Upper lobe of left lung (tissue), 6 donors: ENCODE results near the gene VIPR1. TPM values are rescaled to one million over a fixed set of nuclear protein-coding genes. Genes with fewer than 3 reads are reported as not detected.

Experiments used
- ATAC-seq, 2 donors: fragments of 200-7000 bp; cut with Tn5 transposase; one replicate each; pipeline ENCODE4 v1.9.1; 2022; ENCODE audit warnings: mild to moderate bottlenecking in 2 of 2, moderate library complexity in 2 of 2; ENCODE audit not compliant: low FRiP score in 2 of 2
- DNase-seq, 2 donors: peaks; one replicate each; pipeline ENCODE4 v3.0.0-alpha.2; 2019 to 2020
- H3K27ac ChIP-seq, 4 donors: fragments of 200-600 bp; sonication (generic); one replicate each; pipeline ENCODE4 v1.5.1; 2016 to 2019
- H3K27me3 ChIP-seq, 4 donors: fragments of 200-600 bp; sonication (generic); one replicate each; pipeline ENCODE4 v1.5.1; 2017 to 2019
- H3K36me3 ChIP-seq, 4 donors: fragments of 200-600 bp; sonication (generic); one replicate each; pipeline ENCODE4 v1.5.1; 2016 to 2019
- H3K4me1 ChIP-seq, 4 donors: fragments of 200-600 bp; sonication (generic); one replicate each; pipeline ENCODE4 v1.5.1; 2018 to 2019
- H3K4me3 ChIP-seq, 4 donors: fragments of 200-600 bp; sonication (generic); one replicate each; pipeline ENCODE4 v1.5.1; 2017 to 2019; ENCODE audit warnings: mild to moderate bottlenecking in 2 of 4, moderate library complexity in 1 of 4
- H3K9me3 ChIP-seq, 4 donors: fragments of 200-600 bp; sonication (generic); one replicate each; pipeline ENCODE4 v1.5.1; 2018 to 2019
- EP300 ChIP-seq, 4 donors: sonication (generic); formaldehyde crosslinking; IDR thresholded peaks; one replicate each; pipeline ENCODE4 v1.5.1; 2017; ENCODE audit warnings: antibody characterized with exemption in 4 of 4, control low read depth in 2 of 4
- POLR2A ChIP-seq, 4 donors: fragments of 450-650 bp; IDR thresholded peaks; one replicate each; pipeline ENCODE4 v1.5.1; 2016 to 2017; ENCODE audit warnings: antibody characterized with exemption in 4 of 4, mild to moderate bottlenecking in 2 of 4
- POLR2AphosphoS5 ChIP-seq, 2 donors: sonication (generic); formaldehyde crosslinking; IDR thresholded peaks; one replicate each; pipeline ENCODE4 v1.5.1; 2017; ENCODE audit warnings: antibody characterized with exemption in 2 of 2
- WGBS, 2 donors: methylation state at CpG; one replicate each; pipeline ENCODE4 v1.1.5; 2017 to 2018; 5-methylcytosine and 5-hydroxymethylcytosine counted together
- total RNA-seq, 6 donors: library from RNA; depleted of rRNA in 4 of 6; stranded (reverse); fragments of >200 nt in 4 of 6; gene quantifications; one replicate each; pipeline versions ENCODE4 v1.1.0 to v1.2.1, GENCODE V29; 2016 to 2021
- TF ChIP-seq, protein P1 (sequence below), 6 experiments: fragments of 450-650 bp in 4 of 6; fragments of 200-600 bp in 2 of 6; sonication (generic) in 2 of 6; IDR thresholded peaks; one replicate each; pipeline ENCODE4 v1.5.1; 2016 to 2019; ENCODE audit warnings: antibody characterized with exemption in 6 of 6
- donor health status: DM: no; HTN: no; CAD: no; lungs with moderate emphysema.
- donor health status: DM: no; HTN: yes; CAD: no; lungs with severe emphysema.

Gene VIPR1
- total RNA-seq, 6 donors from 2014 or later = 92.6 to 577 (median 198) TPM

DNA sequence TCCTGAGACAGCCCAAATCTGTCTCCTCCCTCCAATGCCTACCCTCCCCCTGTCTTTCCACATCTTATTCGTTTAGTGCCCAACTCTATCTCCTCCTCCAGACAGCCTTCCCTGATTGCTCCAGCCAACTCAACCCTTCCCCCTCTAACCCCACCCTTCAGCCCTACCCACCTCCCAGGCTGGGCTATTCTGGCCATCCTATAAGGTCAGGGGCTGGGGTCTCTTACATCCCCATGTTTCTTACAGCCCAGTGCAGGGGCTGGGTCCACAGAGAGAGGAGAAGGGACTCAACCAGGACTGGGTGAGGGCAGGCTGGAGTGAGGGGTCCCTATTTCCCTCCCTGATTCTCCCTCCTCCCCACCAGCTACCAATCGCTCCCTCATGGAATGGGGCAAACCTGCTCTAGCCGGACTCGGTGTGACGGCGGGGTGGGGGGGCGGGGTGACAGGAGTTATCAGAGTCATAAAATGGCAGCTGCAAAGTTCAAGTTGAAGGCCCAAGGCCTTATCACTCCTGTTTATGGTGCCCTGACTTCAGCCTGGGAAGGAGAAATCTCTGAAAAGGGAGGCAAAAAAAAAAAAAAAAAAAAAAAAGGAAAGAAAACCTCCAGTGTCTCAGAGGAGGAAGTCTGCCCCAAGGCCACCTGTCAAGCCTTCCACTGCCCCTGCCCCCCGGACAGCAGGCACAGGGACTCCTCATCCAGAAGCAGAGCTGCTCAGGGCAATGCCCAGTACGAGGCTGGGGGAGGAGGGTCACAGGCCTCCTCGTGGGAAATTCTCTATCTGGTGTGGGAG lies 2.1 kb downstream of the VIPR1 start:
- Histone ChIP-seq H3K27ac (peak overlapping the region; percentile 89 to 93 (median 90)), H3K9me3 (no peaks in the 10 kb centered on the region), H3K4me1 (peaks cover 20 to 66% (median 45%) of the 10 kb centered on the region in 4 donors), H3K36me3 (peaks cover 0 to 21% (median 0%) of the 10 kb centered on the region in 4 donors), H3K27me3 (no peaks in the 10 kb centered on the region), H3K4me3 (peak overlapping the region in 3 of 4 donors; percentile 61 to 75 (median 73))
- 56 to 66% methylated on average over 6 to 10 of the region's 10 CpGs for WGBS, 2 donors
- DNase-seq (peak in 1 of 2 donors; percentile 19), ATAC-seq (no peak)
- TF ChIP-seq POLR2A (IDR thresholded peaks at IDR 0.05) = no peak
- no peak for TF ChIP-seq EP300 (IDR thresholded peaks at IDR 0.05)
- no peak for TF ChIP-seq POLR2AphosphoS5 (IDR thresholded peaks at IDR 0.05)
- TF ChIP-seq, protein P1, sequence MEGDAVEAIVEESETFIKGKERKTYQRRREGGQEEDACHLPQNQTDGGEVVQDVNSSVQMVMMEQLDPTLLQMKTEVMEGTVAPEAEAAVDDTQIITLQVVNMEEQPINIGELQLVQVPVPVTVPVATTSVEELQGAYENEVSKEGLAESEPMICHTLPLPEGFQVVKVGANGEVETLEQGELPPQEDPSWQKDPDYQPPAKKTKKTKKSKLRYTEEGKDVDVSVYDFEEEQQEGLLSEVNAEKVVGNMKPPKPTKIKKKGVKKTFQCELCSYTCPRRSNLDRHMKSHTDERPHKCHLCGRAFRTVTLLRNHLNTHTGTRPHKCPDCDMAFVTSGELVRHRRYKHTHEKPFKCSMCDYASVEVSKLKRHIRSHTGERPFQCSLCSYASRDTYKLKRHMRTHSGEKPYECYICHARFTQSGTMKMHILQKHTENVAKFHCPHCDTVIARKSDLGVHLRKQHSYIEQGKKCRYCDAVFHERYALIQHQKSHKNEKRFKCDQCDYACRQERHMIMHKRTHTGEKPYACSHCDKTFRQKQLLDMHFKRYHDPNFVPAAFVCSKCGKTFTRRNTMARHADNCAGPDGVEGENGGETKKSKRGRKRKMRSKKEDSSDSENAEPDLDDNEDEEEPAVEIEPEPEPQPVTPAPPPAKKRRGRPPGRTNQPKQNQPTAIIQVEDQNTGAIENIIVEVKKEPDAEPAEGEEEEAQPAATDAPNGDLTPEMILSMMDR (IDR thresholded peaks at IDR 0.05) = no peak

DNA sequence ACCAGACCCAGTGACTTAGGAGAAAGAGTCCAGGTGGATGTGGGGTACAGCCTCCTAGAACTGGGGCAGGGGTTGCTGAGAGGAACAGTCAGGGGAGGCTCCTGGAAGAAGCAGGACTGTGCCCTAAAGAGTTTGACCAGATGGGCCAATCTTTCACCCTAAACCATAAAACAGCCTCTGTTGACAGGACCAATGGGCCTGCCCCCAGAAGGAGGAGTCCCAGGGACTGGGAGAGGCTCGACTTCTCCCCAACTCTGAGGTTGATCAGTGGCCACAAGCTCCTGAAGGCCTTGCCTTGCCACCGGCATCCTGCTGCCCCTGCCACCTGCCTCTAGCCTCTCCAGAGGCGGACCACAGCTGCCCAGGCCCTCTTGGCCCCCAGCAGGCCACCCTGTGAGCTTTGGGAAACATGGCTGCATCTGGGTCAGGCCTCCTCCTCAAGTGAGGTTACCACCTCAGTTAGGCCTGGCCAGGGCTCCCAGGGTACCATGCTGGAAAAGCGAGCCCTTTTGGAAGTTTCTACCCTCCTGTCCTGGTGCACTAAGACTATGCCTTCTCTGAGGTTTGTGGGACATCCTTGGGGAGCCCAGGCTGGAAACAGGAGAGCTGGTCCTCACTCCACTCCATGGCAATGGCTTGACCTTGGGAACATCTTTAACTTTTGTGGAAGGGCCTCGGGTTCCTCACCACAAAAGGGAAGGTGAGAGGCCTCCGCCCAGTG lies 2.8 kb downstream of the VIPR1 start:
- H3K27ac ChIP-seq = peak overlapping the region; percentile 89 to 93 (median 90)
- no peaks in the 10 kb centered on the region for H3K27me3 ChIP-seq
- no peaks in the 10 kb centered on the region for H3K9me3 ChIP-seq
- peaks cover 20 to 72% (median 52%) of the 10 kb centered on the region in 4 donors for H3K4me1 ChIP-seq
- TF ChIP-seq POLR2A (IDR thresholded peaks at IDR 0.05) (peak in 1 of 4 donors; percentile 15), POLR2AphosphoS5 (IDR thresholded peaks at IDR 0.05) (no peak)
- H3K36me3 ChIP-seq = peaks cover 0 to 21% (median 0%) of the 10 kb centered on the region in 4 donors
- DNase-seq (peak in 1 of 2 donors; percentile 15), ATAC-seq (no peak)
- peak overlapping the region in 3 of 4 donors; percentile 61 to 75 (median 73) for H3K4me3 ChIP-seq
- WGBS, 2 donors = 20 to 87% methylated on average over 1 to 6 of the region's 6 CpGs

GRCh38 chr3:42505849-42506410 lies 3.5 kb downstream of the VIPR1 start:
- Histone ChIP-seq H3K27me3 (no peaks in the 10 kb centered on the region), H3K36me3 (peaks cover 0 to 22% (median 0%) of the 10 kb centered on the region in 4 donors), H3K4me1 (peaks cover 21 to 73% (median 55%) of the 10 kb centered on the region in 4 donors), H3K4me3 (peak overlapping the region in 3 of 4 donors; percentile 61 to 75 (median 73)), H3K9me3 (no peaks in the 10 kb centered on the region), H3K27ac (peak overlapping the region; percentile 89 to 93 (median 90))
- TF ChIP-seq POLR2A (IDR thresholded peaks at IDR 0.05) = no peak
- ATAC-seq (no peak), DNase-seq (peak in 1 of 2 donors; percentile 17)
- WGBS, 2 donors = 68 to 83% methylated on average over 4 of the region's 4 CpGs

DNA sequence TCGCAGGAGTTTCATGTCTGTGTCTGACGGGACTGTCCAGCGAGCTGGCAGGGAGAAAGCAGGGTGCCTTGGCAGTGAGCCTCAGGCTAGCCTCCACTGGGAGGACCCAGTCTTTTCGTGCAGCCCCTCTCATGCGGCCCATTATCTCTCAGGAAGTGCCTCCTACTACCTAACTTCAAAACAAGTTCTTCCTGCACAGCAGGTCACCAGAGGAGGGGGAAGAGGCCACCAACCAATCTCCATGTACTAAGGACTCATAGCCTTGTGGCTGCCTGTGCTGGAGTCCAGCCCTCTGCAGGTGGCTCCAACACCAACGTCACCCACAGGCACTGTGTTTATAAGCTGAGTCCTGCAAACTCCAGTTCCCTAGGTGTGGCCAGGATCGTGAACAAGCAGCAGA lies 4.8 kb downstream of the VIPR1 start:
- H3K27ac ChIP-seq = peak overlapping the region; percentile 89 to 93 (median 90)
- no peaks in the 10 kb centered on the region for H3K27me3 ChIP-seq
- H3K4me3 ChIP-seq = peak overlapping the region in 2 of 4 donors; percentile 21 to 75
- peaks cover 28 to 74% (median 50%) of the 10 kb centered on the region in 4 donors for H3K4me1 ChIP-seq
- H3K36me3 ChIP-seq = peaks cover 0 to 34% (median 0%) of the 10 kb centered on the region in 4 donors
- ATAC-seq (peak in 1 of 2 donors; percentile 66), DNase-seq (peak in 1 of 2 donors; percentile 87)
- H3K9me3 ChIP-seq = no peaks in the 10 kb centered on the region
- TF ChIP-seq POLR2AphosphoS5 (IDR thresholded peaks at IDR 0.05) = peak; percentile 17 to 58
- TF ChIP-seq EP300 (IDR thresholded peaks at IDR 0.05) = no peak
- TF ChIP-seq, protein P1 (IDR thresholded peaks at IDR 0.05) = peak in 1 of 6 experiments; percentile 10
- peak in 1 of 4 donors; percentile 29 for TF ChIP-seq POLR2A (IDR thresholded peaks at IDR 0.05)
- WGBS, 2 donors = 19 to 38% methylated on average over 5 to 7 of the region's 7 CpGs

DNA sequence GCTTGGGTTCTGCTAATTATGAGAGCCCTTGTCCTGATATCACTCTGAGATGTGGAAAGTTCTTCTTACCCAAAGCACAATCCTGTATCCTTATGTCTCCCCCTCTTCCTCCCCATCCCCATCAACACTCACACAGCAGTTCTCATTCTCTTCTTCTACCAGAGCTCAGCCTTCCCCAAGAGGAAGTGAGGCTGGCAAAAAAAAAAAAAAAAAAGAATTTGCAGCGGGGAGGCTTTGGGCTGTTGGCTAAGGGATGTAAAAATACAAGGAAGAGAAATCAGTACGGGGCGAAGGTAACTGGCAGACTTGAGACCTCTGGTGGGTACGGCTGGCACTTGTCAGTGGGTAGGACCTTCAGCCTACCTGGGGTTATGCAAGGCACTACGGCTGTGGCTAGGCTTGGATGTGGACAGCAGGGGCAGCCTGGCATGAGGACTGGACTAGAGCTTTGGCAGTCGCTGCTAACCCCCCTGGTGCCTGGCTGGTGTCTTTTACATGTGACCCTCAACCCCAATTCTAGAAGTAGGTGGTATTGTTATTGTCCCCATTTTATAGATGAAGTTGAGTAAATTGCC lies 5.4 kb downstream of the VIPR1 start:
- Histone ChIP-seq H3K9me3 (no peaks in the 10 kb centered on the region), H3K27ac (peak overlapping the region; percentile 89 to 93 (median 90)), H3K4me1 (peaks cover 29 to 75% (median 52%) of the 10 kb centered on the region in 4 donors), H3K4me3 (peak overlapping the region in 2 of 4 donors; percentile 21 to 75), H3K36me3 (peaks cover 0 to 40% (median 0%) of the 10 kb centered on the region in 4 donors), H3K27me3 (no peaks in the 10 kb centered on the region)
- 31 to 38% methylated on average over 6 of the region's 6 CpGs for WGBS, 2 donors
- no peak for TF ChIP-seq POLR2A (IDR thresholded peaks at IDR 0.05)
- TF ChIP-seq EP300 (IDR thresholded peaks at IDR 0.05) = no peak
- no peak for TF ChIP-seq POLR2AphosphoS5 (IDR thresholded peaks at IDR 0.05)
- TF ChIP-seq, protein P1 (IDR thresholded peaks at IDR 0.05) = no peak
- DNase-seq = peak in 1 of 2 donors; percentile 40
- ATAC-seq = no peak
